Sigmoid colon (tissue), 4 donors: ENCODE data around the gene P2RX4.

Experiments used
- EP300 ChIP-seq, 4 donors: sonication (generic); formaldehyde crosslinking; IDR thresholded peaks; one replicate each; pipeline ENCODE4 v1.6.1; 2017; ENCODE audit warnings: antibody characterized with exemption in 4 of 4
- POLR2A ChIP-seq, 2 donors: fragments of 450-650 bp; IDR thresholded peaks; one replicate each; pipeline ENCODE4 v1.6.1; 2016; ENCODE audit warnings: antibody characterized with exemption in 2 of 2, mild to moderate bottlenecking in 2 of 2, moderate library complexity in 2 of 2
- POLR2AphosphoS5 ChIP-seq, 4 donors: sonication (generic); formaldehyde crosslinking; IDR thresholded peaks; one replicate each; pipeline ENCODE4 v1.6.1; 2017; ENCODE audit warnings: antibody characterized with exemption in 4 of 4
- TF ChIP-seq, protein P1 (sequence below), 4 experiments: fragments of 450-650 bp in 3 of 4; fragments of 200-600 bp in 1 of 4; IDR thresholded peaks; one replicate each; pipeline ENCODE4 v1.5.1; 2016 to 2019; ENCODE audit warnings: antibody characterized with exemption in 4 of 4, mild to moderate bottlenecking in 3 of 4, moderate library complexity in 2 of 4

DNA sequence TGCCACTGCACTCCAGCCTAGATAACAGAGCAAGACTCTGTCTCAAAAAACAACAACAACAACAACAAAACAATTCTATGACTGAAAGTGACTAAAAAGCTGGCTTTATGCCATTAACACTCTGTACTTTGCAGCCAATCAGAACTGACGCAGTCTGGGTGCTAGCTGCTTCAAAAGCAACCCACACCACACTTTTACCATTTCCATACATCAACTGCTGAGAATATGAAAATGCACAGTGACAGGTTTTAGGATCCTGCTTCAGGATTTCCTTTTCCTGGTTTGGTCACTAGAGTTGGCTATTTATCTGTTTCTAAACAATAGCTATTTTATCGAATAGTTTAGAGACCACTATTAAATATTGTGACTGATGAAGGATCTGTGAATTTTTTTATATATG lies 23.1 kb upstream of the P2RX4 start:
- TF ChIP-seq, protein P1, sequence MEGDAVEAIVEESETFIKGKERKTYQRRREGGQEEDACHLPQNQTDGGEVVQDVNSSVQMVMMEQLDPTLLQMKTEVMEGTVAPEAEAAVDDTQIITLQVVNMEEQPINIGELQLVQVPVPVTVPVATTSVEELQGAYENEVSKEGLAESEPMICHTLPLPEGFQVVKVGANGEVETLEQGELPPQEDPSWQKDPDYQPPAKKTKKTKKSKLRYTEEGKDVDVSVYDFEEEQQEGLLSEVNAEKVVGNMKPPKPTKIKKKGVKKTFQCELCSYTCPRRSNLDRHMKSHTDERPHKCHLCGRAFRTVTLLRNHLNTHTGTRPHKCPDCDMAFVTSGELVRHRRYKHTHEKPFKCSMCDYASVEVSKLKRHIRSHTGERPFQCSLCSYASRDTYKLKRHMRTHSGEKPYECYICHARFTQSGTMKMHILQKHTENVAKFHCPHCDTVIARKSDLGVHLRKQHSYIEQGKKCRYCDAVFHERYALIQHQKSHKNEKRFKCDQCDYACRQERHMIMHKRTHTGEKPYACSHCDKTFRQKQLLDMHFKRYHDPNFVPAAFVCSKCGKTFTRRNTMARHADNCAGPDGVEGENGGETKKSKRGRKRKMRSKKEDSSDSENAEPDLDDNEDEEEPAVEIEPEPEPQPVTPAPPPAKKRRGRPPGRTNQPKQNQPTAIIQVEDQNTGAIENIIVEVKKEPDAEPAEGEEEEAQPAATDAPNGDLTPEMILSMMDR (IDR thresholded peaks at IDR 0.05) = no peak
- no peak for TF ChIP-seq POLR2A (IDR thresholded peaks at IDR 0.05)
- no peak for TF ChIP-seq EP300 (IDR thresholded peaks at IDR 0.05)
- TF ChIP-seq POLR2AphosphoS5 (IDR thresholded peaks at IDR 0.05) = no peak
